ENCODE data around the gene OTOG.

Gene OTOG

DNA sequence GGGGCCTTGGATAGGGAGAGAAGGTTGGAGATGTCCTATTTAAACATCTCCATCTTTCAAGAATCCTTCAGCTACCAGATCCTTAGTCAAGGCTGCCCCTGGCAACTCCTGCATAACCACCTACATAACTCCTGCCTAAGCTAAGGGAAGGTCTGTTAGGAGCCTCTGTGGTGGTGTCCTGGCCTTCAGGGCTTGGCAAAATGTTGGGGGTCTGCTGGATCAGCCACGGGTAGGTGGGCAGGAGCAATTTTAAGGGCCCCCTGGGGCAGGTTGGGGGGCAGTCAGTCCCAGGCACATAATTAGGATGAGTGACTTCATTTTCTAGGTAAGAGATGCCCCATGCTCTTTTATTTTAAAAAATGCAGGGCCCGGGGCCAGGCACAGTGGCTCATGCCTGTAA, 28.7 kb upstream of the OTOG start:
- DNase-seq, result no peak

DNA sequence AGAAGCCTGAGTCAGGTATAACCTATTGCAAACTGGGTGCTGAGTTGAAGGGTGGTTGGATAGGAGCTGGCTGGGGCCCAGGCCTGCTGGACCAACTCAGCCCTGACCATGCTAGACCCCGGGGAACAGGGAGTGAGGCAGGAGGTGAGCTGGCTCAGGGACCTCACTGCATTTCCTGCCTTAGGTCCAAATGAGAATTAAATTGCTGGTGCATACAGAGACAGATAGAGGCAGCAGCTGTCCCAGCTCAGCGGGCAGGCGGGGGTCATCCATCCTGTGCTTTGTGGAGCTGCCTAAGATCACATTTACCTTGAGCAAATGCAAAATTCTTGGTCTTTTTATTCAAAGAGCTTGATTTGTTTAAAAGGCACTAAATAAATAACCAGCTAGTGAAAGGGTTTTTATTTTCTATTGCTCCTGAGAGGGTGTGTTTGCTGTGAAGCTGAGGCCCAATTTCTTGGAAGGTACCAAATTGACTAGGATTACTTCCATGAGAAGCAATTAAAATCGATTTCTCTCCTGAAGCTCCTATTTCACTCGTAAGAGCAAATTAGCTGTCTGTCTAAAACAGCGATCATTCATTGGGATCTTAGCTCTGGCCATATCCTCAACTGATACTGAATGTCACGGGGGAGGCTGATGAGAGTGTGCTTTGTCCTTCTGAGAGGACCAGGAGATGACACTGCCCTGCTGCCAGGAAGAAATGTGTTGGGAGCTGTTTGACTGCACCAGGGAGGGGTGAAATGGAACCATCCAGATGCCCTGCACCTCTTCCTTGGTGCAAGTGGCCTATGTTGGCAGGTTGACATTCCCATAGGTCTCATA, 27.8 kb upstream of the OTOG start:
- DNase-seq, result no peak

DNA sequence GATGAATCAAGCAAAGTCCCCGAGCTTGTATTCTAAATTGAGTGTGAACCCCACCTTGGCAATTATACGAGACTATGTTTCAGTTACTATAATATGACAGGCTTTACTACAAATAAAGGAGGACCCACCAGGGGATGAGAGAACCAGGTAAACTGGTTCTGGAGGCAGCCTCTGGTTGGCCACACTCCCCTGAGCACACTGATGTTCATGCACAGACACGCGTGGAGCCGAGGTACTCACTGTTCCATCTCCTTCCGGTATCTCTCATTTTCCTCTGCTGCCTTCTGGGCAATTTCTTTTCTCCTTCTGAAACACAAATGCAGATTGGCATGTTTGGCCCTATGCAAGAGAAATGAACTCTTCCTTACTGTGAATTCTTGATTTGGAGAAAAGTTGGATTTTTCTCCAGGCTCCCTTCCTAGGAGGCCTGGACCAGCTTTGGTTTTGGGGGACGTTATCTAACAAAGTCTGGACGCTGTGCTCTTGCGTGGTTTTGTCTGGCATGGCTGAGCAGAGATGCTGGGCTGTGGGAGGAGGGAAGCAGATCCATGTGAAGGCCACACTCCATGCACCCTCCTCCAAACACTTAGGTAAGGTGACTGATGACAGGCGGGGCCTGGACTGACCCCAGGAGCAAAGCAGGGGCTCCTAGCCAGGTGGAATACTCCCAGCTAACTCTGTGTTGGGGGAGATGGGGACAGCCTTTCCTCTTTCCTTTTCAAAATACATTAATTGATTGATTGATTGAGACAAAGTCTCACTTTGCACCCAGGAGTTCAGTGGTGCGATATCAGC, 25.8 kb upstream of the OTOG start:
- no peak for DNase-seq

DNA sequence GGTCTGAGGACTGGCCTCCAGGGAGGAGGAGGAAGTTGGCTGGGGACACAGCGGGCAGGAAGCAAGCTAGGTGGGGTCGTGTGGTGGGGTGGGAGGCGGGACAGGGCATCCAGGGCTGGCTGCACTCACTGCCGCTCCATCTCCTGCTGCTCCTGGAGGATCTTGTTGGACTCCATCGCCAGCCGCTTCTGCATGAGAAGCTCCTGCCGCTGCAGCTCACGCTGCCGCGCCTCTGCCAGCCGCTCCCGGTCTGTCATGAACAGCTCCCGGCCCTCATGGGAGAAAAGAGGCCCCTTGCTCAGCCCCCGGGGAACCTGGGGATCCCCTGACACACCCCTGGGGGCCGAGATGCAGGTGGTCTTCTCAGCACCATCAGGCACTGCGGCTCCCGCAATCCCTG, 24.4 kb upstream of the OTOG start:
- no peak for DNase-seq

DNA sequence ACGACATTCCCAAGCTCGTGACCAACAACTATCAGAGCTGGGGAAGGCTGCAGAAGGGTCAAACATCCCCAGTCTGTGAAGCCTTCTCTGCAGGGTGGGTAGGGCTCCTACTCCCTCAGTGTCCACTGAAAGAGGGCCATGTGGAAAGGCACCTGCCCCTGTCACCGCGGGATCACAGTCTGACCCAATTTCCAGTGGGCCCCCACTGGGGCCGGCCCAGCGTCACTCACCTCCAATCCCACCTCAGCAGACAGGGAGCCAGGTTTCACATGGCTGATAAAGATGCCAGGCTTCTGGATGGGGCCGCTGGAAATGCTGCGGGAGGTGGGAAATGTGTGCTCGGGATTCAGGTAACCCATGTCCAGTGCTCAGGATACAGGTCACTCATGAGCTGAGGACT, 22.8 kb upstream of the OTOG start:
- no peak for DNase-seq

DNA sequence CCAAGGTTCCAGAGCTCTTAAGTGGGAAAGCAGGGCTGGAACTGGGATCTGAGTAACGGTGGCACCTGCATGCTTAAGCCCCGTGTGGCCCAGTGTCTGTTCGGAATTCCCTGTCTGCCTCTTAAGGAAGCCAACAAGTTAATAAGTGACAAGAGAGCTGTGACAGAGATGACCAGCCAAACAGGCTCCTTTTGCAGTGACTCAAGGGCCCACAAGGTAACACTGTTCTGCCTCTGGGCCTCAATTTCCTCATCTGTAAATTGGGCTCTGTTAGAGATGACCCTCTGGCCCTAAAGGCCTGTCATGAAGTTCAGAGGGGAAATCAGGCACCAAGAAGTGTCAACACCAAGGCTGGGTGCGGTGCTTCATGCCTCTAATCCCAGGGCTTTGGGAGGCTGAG, 21.5 kb upstream of the OTOG start:
- DNase-seq, result no peak

DNA sequence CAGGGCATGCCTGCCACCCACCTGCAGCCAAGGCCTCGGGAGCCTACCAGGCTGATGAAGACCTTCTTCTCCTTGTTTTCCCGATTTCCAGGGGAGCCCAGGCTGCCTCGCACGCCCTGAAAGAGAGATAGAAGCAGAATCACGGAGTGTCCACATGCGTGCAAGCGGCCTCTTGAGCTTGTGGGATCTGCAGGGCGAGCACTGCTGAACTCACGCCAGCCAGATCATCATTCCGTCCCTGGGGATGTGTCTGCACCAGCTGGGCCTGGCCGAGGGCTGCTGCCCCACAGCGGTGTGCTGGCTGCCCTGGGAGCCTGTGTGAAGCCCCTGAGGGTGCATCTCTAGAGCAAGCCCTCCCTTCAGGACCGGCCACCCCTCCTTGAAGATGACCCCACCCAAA, 20.7 kb upstream of the OTOG start:
- DNase-seq, result no peak

DNA sequence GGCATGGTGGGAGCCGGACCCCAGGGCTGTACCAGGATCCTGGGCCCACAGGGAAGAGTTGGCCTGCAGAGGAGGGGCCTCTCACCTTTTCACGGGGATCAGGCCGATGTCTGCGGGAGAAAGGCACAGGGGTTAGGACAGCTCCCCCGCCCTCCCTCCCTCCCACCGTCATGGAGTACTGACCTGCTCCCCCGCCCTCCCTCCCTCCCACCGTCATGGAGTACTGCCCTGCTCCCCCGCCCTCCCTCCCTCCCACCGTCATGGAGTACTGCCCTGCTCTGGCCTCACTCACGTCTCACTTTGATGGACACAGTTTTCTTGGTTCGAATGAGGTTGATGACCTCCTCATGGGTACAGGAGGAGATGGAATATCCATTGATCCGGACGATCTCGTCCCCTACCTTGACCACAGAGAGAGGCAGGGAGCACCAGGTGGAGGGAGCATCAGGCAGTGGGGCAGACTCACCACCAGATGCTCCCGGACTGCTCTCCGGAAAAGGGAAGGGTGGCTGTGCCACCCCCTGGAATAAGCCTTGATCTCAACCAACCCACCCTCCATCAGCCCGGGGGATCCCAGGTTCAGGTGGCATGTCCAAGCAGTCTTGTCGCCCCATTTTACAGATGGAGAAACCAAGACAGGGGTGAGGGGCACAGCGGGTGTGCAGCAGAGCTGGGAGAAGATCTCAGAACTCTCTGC, 20.0 kb upstream of the OTOG start:
- no peak for DNase-seq

DNA sequence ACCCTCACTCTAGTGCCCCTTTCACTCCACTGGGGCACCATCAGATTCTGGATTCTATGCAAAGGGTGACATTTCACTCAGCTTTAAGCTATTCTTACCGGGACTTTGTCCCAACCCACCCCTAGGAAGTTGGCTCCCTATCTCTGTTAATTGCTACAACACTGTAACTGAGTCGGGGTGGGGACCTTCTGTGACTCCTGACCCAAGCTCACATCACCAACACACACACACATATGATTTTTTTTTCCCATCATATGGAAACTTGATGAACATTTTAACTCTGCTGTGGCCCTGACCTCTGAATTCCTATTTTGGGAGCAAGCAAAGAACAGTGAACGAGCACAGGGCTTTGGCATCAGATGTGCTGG, 19.4 kb upstream of the OTOG start:
- DNase-seq, result no peak

DNA sequence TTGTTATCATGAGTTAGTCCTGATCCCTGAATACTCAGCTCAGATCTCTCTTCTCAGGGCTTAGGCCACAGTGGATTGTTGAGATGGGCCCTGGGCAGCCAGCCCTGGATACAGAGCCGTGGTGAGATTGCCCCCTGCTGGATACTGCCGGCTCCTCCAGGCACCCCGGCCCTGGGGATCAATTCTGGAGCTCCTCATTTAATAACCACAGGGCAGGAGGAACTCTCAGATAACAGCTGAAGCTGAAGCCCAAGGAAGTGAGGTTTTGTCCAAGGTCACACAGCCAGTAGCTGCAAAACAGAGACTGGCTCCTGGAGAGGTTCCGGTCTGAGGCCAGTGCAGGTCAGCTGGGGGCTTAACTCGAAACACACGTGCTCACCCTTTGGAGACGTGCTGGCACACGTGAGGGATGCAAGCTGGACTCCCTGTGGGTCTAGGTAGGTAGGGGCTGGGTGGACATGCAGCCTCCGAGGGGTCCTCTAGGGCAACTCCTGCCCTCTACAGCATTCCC, 18.8 kb upstream of the OTOG start:
- DNase-seq, result peak; percentile 66 to 74

DNA sequence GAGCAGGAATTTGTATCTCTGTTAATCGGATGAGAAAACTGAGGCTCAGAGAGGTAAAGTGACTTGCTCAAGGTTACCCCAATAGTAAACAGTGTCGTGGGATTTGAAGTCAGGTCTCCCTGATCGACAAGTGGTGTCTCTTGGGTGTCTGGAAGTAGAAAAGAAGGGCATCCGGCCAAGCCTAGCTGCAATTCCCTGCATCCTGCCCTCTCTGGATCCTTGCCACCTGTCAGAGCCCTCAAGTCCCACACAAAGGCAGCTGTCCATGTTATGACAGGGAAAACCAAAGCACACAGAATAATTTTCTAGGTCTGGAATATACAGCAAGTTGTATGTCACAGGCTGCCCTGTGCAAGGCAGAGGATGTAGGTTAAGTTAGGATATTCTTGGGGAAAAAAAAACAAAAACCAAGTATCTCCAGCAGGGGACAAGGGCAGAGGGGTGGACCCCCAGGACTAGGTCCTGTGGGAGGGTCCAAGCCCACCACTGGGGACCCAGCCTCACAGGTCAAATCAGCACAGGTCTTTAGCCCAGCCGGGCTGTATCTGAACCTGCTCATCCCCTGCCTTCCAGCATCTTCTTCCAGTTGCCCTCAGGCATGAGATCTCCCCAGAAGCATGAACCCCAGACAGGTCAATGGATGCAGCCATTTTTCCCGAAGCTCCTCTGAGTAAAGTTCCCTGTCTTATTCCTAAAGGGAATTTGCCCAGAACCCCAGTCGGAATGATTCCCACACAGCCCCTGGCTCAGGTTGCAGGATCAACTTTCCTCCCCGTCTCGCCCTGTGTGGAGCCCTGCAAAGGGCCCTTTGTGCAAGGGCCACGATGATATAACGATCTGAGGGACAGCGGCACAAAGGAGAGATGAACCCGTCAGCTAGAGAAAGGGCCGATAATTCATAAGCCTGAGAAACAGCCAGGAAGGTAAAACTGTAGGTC, 17.9 kb upstream of the OTOG start:
- DNase-seq, result no peak

DNA sequence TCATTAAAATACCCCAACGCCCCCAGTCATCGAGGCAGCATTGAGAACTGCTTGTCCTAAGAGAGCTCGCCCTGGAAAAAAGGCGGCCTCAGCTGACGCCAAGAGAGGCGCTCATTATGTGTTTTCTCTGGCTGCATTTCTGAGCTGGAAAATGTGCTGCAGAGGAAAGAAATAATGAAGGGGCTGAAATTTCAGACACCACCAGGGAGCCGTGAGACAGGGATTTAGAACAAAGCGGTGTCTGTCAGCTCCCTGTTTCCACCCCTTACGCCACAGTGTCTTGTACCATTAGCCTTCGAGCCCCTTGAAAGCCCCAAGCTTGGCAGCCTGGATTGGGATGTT, 17.2 kb upstream of the OTOG start:
- DNase-seq, result no peak

DNA sequence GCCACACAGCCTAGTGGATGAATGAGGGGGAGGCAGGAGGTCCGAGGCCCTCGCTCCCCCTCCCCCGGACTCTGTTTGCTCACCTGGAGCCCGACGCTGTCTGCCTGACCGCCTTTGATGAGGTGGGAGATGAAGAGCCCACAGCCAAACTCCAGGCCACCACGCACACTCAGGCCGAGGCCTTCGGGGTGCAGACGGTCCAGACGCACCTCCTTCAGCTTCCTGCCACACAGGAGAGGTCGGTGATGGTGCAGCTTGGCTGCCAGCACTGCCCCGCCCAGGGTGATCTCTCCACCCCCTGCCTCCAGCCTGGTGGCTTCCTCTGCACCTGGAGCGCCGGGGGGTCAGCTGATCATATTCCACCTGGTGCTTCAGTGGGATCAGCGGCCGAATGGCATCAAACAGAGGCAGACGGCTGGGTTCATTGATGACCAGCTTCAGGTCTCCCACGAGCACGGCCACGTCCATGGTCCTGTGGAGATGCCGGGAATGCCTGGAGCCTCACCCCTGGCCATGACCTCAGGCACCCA, 15.9 kb upstream of the OTOG start:
- DNase-seq, result no peak

DNA sequence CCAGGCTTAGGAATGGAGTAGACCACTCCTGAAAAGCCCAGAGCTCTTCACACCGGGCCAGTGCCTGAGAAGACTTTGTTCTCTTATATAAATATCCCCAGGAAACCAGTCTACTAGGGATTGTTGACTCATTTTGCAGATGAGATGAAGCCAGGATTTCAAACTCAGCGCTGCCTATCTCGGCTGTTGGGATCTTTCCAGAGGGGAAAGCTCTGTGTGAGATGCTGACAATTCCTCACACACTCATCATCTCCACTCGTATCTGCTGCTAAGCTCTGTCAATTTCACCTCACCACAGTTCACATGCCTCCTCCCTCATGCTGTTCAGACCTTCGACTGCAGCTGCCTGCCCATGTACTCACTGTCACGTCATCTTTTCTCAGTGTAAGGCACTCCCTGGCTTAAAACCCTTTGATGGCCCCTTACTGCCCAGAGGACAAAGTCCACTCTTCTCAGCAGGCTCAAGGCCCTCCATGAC, 15.4 kb upstream of the OTOG start:
- no peak for DNase-seq

DNA sequence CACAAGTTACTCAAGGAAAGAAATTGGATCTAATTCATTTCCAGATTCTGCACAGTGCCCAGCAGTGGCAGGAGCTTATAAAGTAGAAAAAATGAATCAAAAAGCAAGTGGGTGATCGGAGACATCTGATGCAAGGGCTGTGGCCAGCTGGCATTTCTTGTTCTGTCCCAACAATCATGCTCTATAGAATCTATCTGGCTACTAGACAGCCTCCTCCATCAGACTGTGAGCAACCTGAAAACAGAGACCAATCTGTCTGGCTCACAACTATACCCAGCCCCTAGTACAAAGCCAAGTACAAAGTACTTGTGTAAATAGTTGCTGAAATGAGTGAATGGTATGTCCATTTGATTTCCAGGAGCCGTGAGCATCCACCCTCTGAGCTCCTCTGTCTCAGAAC, 14.3 kb upstream of the OTOG start:
- DNase-seq, result no peak

DNA sequence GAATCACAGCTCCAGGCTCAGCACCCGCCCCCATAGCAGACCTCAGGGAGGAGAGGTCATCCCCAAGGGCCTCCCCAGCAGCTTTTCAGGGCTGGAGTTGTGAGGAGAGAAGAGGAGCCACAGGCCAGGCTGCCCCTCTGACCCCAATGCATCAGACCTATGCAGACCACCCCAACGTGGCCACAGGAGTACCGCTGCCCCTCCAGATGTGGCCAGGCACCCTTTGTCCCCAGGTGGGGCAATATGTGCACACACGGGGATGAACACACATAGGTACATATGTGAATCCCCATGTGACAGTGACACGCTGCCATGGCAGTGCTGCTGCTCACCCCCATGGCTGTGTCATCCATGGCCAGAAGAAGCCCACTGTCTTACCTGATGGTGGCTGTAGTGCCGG, 13.7 kb upstream of the OTOG start:
- no peak for DNase-seq

DNA sequence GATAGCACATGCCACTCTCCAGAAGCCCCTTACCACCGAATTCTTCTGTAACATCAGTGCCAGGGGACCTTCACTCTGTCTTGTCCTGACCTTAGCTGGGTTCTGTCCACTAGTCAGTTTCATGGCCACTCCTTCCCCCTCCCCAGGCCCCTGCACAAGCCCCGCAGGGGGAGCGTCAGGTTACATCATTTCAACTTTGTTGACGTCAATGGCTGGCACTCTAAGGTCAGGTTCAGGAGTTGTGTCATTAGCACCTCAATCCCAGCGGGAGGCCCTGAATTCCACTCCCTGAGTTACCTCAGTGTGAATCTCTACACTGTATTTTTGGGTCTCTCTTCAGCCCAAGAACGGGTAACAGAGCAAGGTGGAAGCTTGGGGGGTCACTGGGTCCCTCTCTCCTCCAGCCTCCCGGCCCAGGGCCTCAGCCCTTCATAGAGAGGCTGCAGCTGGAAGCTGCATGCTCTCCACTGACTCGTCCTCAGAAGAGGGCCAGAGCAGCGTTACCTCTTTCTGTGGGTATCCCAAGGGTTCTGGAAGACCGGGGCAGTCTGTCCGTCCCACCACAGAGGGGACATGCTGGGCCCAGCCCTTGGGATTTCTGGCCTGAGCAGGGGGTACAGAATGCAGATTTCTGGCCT, 13.2 kb upstream of the OTOG start:
- DNase-seq, result no peak

DNA sequence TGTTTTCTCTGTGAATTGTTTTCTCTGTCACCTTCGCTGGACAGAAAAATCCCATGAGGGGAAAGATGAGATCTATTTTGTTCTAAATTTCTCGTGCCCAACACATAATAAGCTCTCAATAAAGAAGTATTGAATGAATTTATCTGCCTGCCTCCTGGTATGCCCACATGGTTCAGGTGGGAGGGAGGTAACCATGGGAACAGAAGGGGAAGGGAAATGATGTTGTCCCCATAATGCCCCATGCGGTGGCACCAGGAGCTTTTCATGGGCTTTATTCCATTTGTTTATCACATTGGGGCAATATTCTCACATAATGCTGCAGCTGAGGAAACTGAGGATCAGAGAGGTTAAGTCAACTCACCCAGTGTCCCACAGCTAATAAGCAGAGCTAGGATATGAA, 11.6 kb upstream of the OTOG start:
- no peak for DNase-seq

DNA sequence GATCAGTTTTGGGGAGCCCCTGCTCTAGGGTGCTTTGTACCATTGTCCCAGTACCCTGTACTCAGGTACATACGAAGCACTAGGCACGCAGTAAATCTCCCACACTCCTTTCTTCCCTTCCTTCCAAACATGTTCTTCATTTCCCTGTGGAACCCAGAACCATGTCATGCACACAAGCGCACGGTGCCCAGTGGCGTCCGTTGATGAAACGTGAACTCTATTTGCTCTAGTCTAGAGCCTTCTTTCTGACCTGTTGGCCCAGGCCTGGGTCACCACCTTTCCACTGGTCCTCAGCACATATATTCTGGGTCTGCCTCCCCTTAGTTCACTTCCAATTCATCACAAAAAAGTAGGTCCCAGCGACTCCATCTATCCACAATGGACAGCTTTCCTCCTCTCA, 9.8 kb upstream of the OTOG start:
- DNase-seq, result no peak

DNA sequence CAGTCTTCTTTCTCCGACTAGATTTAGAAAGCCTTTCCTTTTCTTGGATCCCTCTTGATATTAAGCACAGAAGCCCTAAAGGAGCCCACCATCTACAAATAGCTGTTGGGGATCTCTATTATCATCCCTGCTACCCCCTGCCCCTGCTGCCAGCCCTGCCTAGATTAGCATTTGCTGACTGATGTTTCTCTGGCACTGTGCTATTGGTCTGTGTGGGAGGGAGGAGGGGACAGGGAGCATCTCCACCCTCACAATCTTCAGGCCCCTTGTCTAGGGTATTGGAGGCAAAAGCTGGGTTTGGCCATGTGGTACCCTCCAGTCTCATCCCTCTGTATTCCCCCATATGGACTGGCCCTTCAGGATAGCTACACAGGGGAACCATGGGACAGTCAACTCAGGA, 9.0 kb upstream of the OTOG start:
- DNase-seq, result no peak

DNA sequence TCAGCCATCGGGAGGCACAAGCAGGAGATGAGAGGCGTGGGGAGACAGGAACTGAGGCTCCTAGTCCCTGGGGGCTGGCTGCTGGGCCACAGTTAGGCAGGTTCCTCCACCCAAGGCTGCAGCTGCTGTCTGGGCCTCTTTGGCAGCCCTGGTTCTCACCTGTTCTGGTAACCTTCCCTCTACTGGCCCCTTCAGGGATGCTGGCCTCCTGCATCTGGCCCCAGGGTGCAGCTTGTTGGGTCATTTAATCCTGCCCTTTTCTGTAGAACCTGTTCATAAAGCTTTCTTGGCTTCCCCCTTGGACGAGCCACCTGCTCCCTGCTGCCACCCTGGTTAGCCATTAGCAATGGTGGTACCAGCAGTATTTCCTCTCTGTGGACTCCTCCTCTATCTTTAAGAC, 8.3 kb upstream of the OTOG start:
- no peak for DNase-seq

DNA sequence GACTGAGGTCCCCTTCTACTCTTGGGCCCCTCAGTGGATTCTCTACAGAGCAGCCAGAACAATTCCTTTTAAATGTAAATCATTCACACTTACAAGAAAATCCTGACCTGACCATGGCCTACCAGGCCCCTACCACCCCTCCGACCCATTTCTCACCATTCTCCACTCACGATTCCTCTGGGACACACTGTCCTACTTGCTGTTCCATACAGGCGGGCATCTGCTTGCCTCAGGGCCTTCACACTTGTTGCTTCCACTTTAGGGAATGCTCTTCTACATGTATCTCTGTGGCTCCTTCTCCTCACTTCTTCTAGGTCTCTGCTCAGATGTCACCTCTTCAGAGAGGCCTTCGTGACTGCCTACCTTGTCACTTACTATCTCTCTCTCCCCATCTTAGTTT, 6.3 kb upstream of the OTOG start:
- no peak for DNase-seq
